Gastrocnemius medialis (tissue), 4 donors: ENCODE results near the gene TGFBR2. TPM values are rescaled to one million over a fixed set of nuclear protein-coding genes. Genes with fewer than 3 reads are reported as not detected.

Source experiments
- ATAC-seq, 2 donors: fragments of 150-250 bp; one replicate each; pipeline ENCODE4 v1.9.1; 2016
- DNase-seq, 2 donors: peaks; one replicate each; pipeline ENCODE4 v3.0.0-alpha.2; 2019
- H3K27ac ChIP-seq, 4 donors: fragments of 200-600 bp; sonication (generic); 1 replicate in 1 of 4; 2 replicates in 3 of 4; pipeline ENCODE4 v1.5.1; 2016 to 2018; ENCODE audit warnings: mild to moderate bottlenecking in 2 of 4, moderate library complexity in 1 of 4
- H3K27me3 ChIP-seq, 3 donors: fragments of 200-600 bp; sonication (generic) in 2 of 3; 1 replicate in 1 of 3; 2 replicates in 2 of 3; pipeline versions ENCODE4 v1.5.1 to v1.6.0; 2016 to 2019; ENCODE audit warnings: mild to moderate bottlenecking in 1 of 3, moderate library complexity in 1 of 3
- H3K36me3 ChIP-seq, 2 donors: fragments of 200-600 bp; sonication (generic) in 1 of 2; one replicate each; pipeline ENCODE4 v1.5.1; 2017 to 2018
- H3K4me1 ChIP-seq, 2 donors: fragments of 200-600 bp; sonication (generic) in 1 of 2; one replicate each; pipeline ENCODE4 v1.5.1; 2016 to 2017; ENCODE audit warnings: mild to moderate bottlenecking in 2 of 2
- H3K4me3 ChIP-seq, 4 donors: fragments of 200-600 bp; sonication (generic) in 3 of 4; 1 replicate in 1 of 4; 2 replicates in 3 of 4; pipeline ENCODE4 v1.5.1; 2016 to 2019; ENCODE audit warnings: mild to moderate bottlenecking in 2 of 4
- H3K9me3 ChIP-seq, 3 donors: fragments of 200-600 bp; sonication (generic) in 2 of 3; 1 replicate in 1 of 3; 2 replicates in 2 of 3; pipeline ENCODE4 v1.5.1; 2016 to 2019
- CTCF ChIP-seq, 5 experiments: fragments of 450-650 bp in 3 of 5; fragments of 200-600 bp in 2 of 5; sonication (generic) in 2 of 5; IDR thresholded peaks in 4 of 5; conservative IDR thresholded peaks in 1 of 5; 1 replicate in 4 of 5; 2 replicates in 1 of 5; pipeline ENCODE4 v1.5.1; 2016 to 2019; ENCODE audit warnings: antibody characterized with exemption in 5 of 5, mild to moderate bottlenecking in 3 of 5, moderate library complexity in 3 of 5
- POLR2A ChIP-seq, 2 donors: fragments of 450-650 bp; IDR thresholded peaks; one replicate each; pipeline ENCODE4 v1.6.1; 2017; ENCODE audit warnings: antibody characterized with exemption in 2 of 2, mild to moderate bottlenecking in 2 of 2, moderate library complexity in 2 of 2
- in situ Hi-C, 4 donors: fragments of 200-750 bp; cut with MboI; loops; one replicate each; pipeline versions ENCODE4 v1.15.0 to v1.8.0; 2017; ENCODE audit warnings: low sequenced_read_pairs in 4 of 4
- intact Hi-C: fragments of 100-400 bp; cut with DNase I; formaldehyde crosslinking; loops from one replicate; pipeline ENCODE4 v1.15.1; 2023; ENCODE audit warnings: low total_unique reads
- total RNA-seq, 4 donors: library from RNA; depleted of rRNA; stranded (reverse); fragments of >200 nt; gene quantifications; one replicate each; pipeline versions ENCODE4 v1.1.0 to v1.2.3, GENCODE V29; 2016

TGFBR2 gene
- total RNA-seq, 4 donors from 2014 or later: 38.3 to 53.8 (median 47.2) TPM

- H3K4me1 ChIP-seq: peaks cover 26 to 56% of the 10 kb centered on the region in 2 donors
- TF ChIP-seq POLR2A (IDR thresholded peaks at IDR 0.05) (no peak), CTCF (IDR thresholded peaks at IDR 0.05 in 4 of 5, conservative IDR thresholded peaks at IDR 0.05 in 1 of 5) (no peak)
- DNase-seq (no peak), ATAC-seq (no peak)
- in situ Hi-C loops (loop anchor here in 2 of 4 donors (25.0 kb wide), 2 partner anchors 171 to 646 kb away; no protein-coding TSS in a partner anchor), intact Hi-C loops (no loop called here)
- no peaks in the 10 kb centered on the region for H3K36me3 ChIP-seq
- no peaks in the 10 kb centered on the region for H3K9me3 ChIP-seq
- peak overlapping the region in 2 of 4 donors; percentile 11 to 41 for H3K27ac ChIP-seq
- H3K27me3 ChIP-seq: no peaks in the 10 kb centered on the region
- no peak overlapping the region for H3K4me3 ChIP-seq
Measured at GRCh38 chr3:30683769-30684168, 77.4 kb downstream of the TGFBR2 start.

DNA sequence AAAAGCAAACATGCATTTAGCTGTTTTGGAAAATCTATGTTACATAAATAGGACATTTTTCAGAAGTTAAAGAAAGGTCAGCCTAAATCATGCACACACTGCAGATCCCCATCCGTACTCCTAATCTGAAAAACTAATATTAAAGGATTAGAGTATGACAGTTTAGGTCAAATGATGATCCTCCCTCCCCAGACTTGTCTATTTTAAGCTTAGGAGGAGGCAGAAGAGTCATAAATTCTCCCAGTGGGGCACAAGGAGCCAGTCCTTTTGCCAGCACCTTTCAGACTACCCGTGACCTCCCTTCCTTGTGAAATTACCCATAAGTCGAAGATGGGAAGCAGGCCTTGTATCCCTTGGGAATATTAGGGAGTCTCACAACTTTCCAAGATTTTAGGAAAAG, 78.0 kb downstream of the TGFBR2 start:
- no peak for ATAC-seq
- Histone ChIP-seq H3K27ac (peak overlapping the region in 1 of 4 donors; percentile 41), H3K9me3 (no peaks in the 10 kb centered on the region), H3K4me1 (peaks cover 31 to 62% of the 10 kb centered on the region in 2 donors), H3K36me3 (no peaks in the 10 kb centered on the region), H3K27me3 (no peaks in the 10 kb centered on the region), H3K4me3 (no peak overlapping the region)
- intact Hi-C loops (no loop called here), in situ Hi-C loops (loop anchor here in 2 of 4 donors (25.0 kb wide), 2 partner anchors 172 to 647 kb away; no protein-coding TSS in a partner anchor)
- no peak for DNase-seq
- TF ChIP-seq POLR2A (IDR thresholded peaks at IDR 0.05) (no peak), CTCF (IDR thresholded peaks at IDR 0.05 in 4 of 5, conservative IDR thresholded peaks at IDR 0.05 in 1 of 5) (no peak)

- TF ChIP-seq POLR2A (IDR thresholded peaks at IDR 0.05) (no peak), CTCF (IDR thresholded peaks at IDR 0.05 in 4 of 5, conservative IDR thresholded peaks at IDR 0.05 in 1 of 5) (no peak)
- Histone ChIP-seq H3K36me3 (no peaks in the 10 kb centered on the region), H3K27me3 (no peaks in the 10 kb centered on the region), H3K9me3 (no peaks in the 10 kb centered on the region), H3K4me1 (peaks cover 36 to 66% of the 10 kb centered on the region in 2 donors), H3K27ac (peak overlapping the region in 1 of 4 donors; percentile 41), H3K4me3 (no peak overlapping the region)
- DNase-seq (no peak), ATAC-seq (no peak)
- in situ Hi-C loops: loop anchor here in 2 of 4 donors (25.0 kb wide), 2 partner anchors 173 to 648 kb away; no protein-coding TSS in a partner anchor
- intact Hi-C loops: no loop called here
Measured at GRCh38 chr3:30685267-30685667, 78.9 kb downstream of the TGFBR2 start.

GRCh38 chr3:30686176-30686575, 79.8 kb downstream of the TGFBR2 start:
- intact Hi-C loops (no loop called here), in situ Hi-C loops (loop anchor here in 2 of 4 donors (25.0 kb wide), 2 partner anchors 174 to 649 kb away; no protein-coding TSS in a partner anchor)
- Histone ChIP-seq H3K4me1 (peaks cover 36 to 60% of the 10 kb centered on the region in 2 donors), H3K36me3 (no peaks in the 10 kb centered on the region), H3K27me3 (no peaks in the 10 kb centered on the region), H3K4me3 (no peak overlapping the region), H3K9me3 (no peaks in the 10 kb centered on the region), H3K27ac (no peak overlapping the region)
- ATAC-seq (no peak), DNase-seq (no peak)
- TF ChIP-seq CTCF (IDR thresholded peaks at IDR 0.05 in 4 of 5, conservative IDR thresholded peaks at IDR 0.05 in 1 of 5) (no peak), POLR2A (IDR thresholded peaks at IDR 0.05) (no peak)

- Histone ChIP-seq H3K27ac (no peak overlapping the region), H3K27me3 (no peaks in the 10 kb centered on the region), H3K9me3 (no peaks in the 10 kb centered on the region), H3K36me3 (no peaks in the 10 kb centered on the region), H3K4me1 (peaks cover 36 to 54% of the 10 kb centered on the region in 2 donors), H3K4me3 (no peak overlapping the region)
- in situ Hi-C loops (loop anchor here in 2 of 4 donors (25.0 kb wide), 2 partner anchors 174 to 649 kb away; no protein-coding TSS in a partner anchor), intact Hi-C loops (no loop called here)
- ATAC-seq: no peak
- no peak for DNase-seq
- TF ChIP-seq CTCF (IDR thresholded peaks at IDR 0.05 in 4 of 5, conservative IDR thresholded peaks at IDR 0.05 in 1 of 5) (no peak), POLR2A (IDR thresholded peaks at IDR 0.05) (no peak)
Measured at GRCh38 chr3:30686799-30687198, 80.4 kb downstream of the TGFBR2 start.
